Right atrium auricular region (tissue), 2 donors: ENCODE results near the gene BICD1. TPM values are rescaled to one million over a fixed set of nuclear protein-coding genes. Genes with fewer than 3 reads are reported as not detected.
A peak's percentile ranks its signal among the peaks of the same experiment; 100 is the strongest.

Experiments
- DNase-seq: peaks from one replicate; pipeline ENCODE4 v3.0.0-alpha.2; 2019; ENCODE audit warnings: low spot score
- H3K27ac ChIP-seq, 2 donors: fragments of 200-600 bp; sonication (generic); 1 replicate in 1 of 2; 2 replicates in 1 of 2; pipeline ENCODE4 v1.5.1; 2016 to 2019
- H3K27me3 ChIP-seq, 2 donors: fragments of 200-600 bp; sonication (generic); one replicate each; pipeline versions ENCODE4 v1.5.1 to v1.6.0; 2017 to 2019
- H3K36me3 ChIP-seq: fragments of 200-600 bp; sonication (generic); one replicate; pipeline ENCODE4 v1.5.1; 2016
- H3K4me1 ChIP-seq, 2 donors: fragments of 200-600 bp; sonication (generic); one replicate each; pipeline versions ENCODE4 v1.5.1 to v1.6.0; 2017 to 2019
- H3K4me3 ChIP-seq, 2 donors: fragments of 200-600 bp; sonication (generic); 1 replicate in 1 of 2; 2 replicates in 1 of 2; pipeline ENCODE4 v1.5.1; 2017 to 2019; ENCODE audit warnings: mild to moderate bottlenecking in 1 of 2, moderate library complexity in 1 of 2
- H3K9me3 ChIP-seq, 2 donors: fragments of 200-600 bp; sonication (generic); one replicate each; pipeline ENCODE4 v1.5.1; 2019
- CTCF ChIP-seq, 2 donors: fragments of 200-600 bp; sonication (generic); IDR thresholded peaks; one replicate each; pipeline ENCODE4 v1.5.1; 2019; ENCODE audit warnings: antibody characterized with exemption in 2 of 2
- total RNA-seq, 2 donors: library from RNA; depleted of rRNA; stranded (reverse); fragments of >200 nt; gene quantifications; one replicate each; pipeline ENCODE4 v1.1.0, GENCODE V29; 2016

The BICD1 gene
- total RNA-seq, 2 donors from 2014 or later = 3.3 to 6.6 TPM

DNA sequence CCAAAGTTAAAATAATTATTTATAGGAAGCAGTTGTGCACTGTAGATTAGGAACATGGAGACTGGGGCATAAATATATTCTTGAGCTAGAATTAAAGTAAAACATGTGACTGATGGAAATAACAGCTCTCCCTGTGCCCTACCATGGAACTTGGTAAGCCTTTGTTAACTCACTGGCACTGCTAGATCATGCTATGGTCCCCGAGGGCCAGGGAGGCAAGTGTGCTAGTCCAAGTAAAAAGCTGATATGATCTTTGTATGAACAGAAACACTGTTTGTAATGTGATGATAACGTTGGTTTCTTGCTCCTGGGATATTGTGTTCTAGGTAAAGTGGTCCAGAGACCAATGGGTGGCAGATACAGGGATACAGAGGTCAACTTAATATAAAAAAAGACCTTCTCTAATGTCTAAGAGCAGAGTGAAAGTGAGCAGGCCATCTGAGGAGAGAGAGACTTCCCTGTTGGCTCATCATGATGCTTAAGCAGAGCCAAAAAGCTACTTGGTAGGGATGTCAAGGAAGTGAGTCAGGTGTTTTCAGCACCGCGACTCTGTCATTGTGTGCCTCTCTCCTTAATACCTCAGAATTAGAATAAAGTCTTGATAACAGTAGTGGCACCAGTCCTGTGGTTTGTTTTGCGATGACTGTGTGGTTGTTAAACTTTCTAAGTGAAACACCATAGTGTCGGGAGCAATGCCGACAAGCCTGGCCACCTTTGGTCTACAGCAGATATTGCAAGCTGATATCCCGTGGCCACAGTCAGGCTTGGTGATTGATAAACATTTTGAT, 27.6 kb downstream of the BICD1 start:
- peak overlapping the region in 1 of 2 donors; percentile 8 for H3K27ac ChIP-seq
- peaks cover 0 to 13% of the 10 kb centered on the region in 2 donors for H3K4me1 ChIP-seq
- H3K27me3 ChIP-seq = no peaks in the 10 kb centered on the region
- H3K4me3 ChIP-seq = no peak overlapping the region
- DNase-seq = no peak
- TF ChIP-seq CTCF (IDR thresholded peaks at IDR 0.05) = no peak
- H3K9me3 ChIP-seq = no peaks in the 10 kb centered on the region
- H3K36me3 ChIP-seq = no peaks in the 10 kb centered on the region

GRCh38 chr12:32135967-32136366, 29.3 kb downstream of the BICD1 start:
- Histone ChIP-seq H3K4me3 (no peak overlapping the region), H3K9me3 (no peaks in the 10 kb centered on the region), H3K4me1 (peaks cover 0 to 13% of the 10 kb centered on the region in 2 donors), H3K27ac (no peak overlapping the region), H3K27me3 (no peaks in the 10 kb centered on the region), H3K36me3 (no peaks in the 10 kb centered on the region)
- no peak for DNase-seq
- TF ChIP-seq CTCF (IDR thresholded peaks at IDR 0.05) = no peak

GRCh38 chr12:32136404-32136803, 29.8 kb downstream of the BICD1 start:
- no peak for TF ChIP-seq CTCF (IDR thresholded peaks at IDR 0.05)
- DNase-seq = no peak
- Histone ChIP-seq H3K27me3 (no peaks in the 10 kb centered on the region), H3K4me1 (peaks cover 0 to 13% of the 10 kb centered on the region in 2 donors), H3K36me3 (no peaks in the 10 kb centered on the region), H3K9me3 (no peaks in the 10 kb centered on the region), H3K27ac (no peak overlapping the region), H3K4me3 (no peak overlapping the region)

DNA sequence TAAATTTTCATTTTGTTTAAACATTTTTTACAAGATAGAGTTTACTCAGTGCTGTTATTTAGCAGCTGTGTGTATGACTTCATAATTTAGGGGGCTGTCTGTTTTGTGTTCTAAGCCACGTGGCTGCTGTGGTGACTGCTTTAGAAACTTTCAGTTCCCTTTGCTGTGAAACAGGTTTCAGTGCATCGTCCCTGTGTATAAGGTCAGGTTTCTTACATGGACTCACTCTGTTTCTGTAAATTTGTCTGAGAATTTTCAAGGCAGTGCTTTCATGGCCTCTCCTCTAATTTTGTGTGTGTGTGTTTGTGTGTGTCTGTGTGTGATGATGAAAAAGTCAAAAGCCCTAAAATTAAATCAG, 32.4 kb downstream of the BICD1 start:
- Histone ChIP-seq H3K27me3 (no peaks in the 10 kb centered on the region), H3K4me1 (peaks cover 0 to 6% of the 10 kb centered on the region in 2 donors), H3K4me3 (peak overlapping the region in 1 of 2 donors; percentile 35), H3K27ac (no peak overlapping the region), H3K36me3 (no peaks in the 10 kb centered on the region), H3K9me3 (no peaks in the 10 kb centered on the region)
- no peak for DNase-seq
- no peak for TF ChIP-seq CTCF (IDR thresholded peaks at IDR 0.05)

- H3K27ac ChIP-seq = no peak overlapping the region
- H3K9me3 ChIP-seq = no peaks in the 10 kb centered on the region
- H3K4me1 ChIP-seq = peaks cover 0 to 9% of the 10 kb centered on the region in 2 donors
- DNase-seq = no peak
- H3K27me3 ChIP-seq = no peaks in the 10 kb centered on the region
- no peak for TF ChIP-seq CTCF (IDR thresholded peaks at IDR 0.05)
- H3K4me3 ChIP-seq = no peak overlapping the region
- no peaks in the 10 kb centered on the region for H3K36me3 ChIP-seq
Measured at GRCh38 chr12:32140877-32141276, 34.2 kb downstream of the BICD1 start.

DNA sequence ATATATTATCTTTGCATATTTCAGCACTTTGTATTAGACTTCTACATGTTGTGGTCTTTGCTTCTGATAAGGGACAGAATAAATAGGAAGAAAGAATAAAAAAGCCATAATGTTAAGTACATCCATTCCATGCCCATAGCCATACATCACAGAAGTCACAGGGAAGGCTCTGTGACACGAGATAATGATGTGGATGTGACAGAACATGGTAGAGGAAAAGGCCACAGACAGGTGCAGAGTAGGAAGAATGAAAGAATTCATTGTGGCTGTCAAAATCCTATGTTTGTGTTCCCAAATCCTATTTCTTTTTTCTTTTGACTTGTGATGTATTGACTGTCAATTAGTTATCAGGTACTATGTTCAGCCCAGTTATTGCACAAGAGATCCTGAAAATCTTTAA, 38.4 kb downstream of the BICD1 start:
- H3K36me3 ChIP-seq = no peaks in the 10 kb centered on the region
- TF ChIP-seq CTCF (IDR thresholded peaks at IDR 0.05) = no peak
- no peaks in the 10 kb centered on the region for H3K27me3 ChIP-seq
- H3K27ac ChIP-seq = no peak overlapping the region
- no peak overlapping the region for H3K4me3 ChIP-seq
- no peaks in the 10 kb centered on the region for H3K9me3 ChIP-seq
- H3K4me1 ChIP-seq = peaks cover 0 to 9% of the 10 kb centered on the region in 2 donors
- no peak for DNase-seq
